Sigmoid colon (tissue), 4 donors: ENCODE data around the gene PPIP5K2.

Source experiments
- EP300 ChIP-seq, 4 donors: sonication (generic); formaldehyde crosslinking; IDR thresholded peaks; one replicate each; pipeline ENCODE4 v1.6.1; 2017; ENCODE audit warnings: antibody characterized with exemption in 4 of 4
- POLR2A ChIP-seq, 2 donors: fragments of 450-650 bp; IDR thresholded peaks; one replicate each; pipeline ENCODE4 v1.6.1; 2016; ENCODE audit warnings: antibody characterized with exemption in 2 of 2, mild to moderate bottlenecking in 2 of 2, moderate library complexity in 2 of 2
- POLR2AphosphoS5 ChIP-seq, 4 donors: sonication (generic); formaldehyde crosslinking; IDR thresholded peaks; one replicate each; pipeline ENCODE4 v1.6.1; 2017; ENCODE audit warnings: antibody characterized with exemption in 4 of 4
- TF ChIP-seq, protein P1 (sequence below), 4 experiments: fragments of 450-650 bp in 3 of 4; fragments of 200-600 bp in 1 of 4; IDR thresholded peaks; one replicate each; pipeline ENCODE4 v1.5.1; 2016 to 2019; ENCODE audit warnings: antibody characterized with exemption in 4 of 4, mild to moderate bottlenecking in 3 of 4, moderate library complexity in 2 of 4

DNA sequence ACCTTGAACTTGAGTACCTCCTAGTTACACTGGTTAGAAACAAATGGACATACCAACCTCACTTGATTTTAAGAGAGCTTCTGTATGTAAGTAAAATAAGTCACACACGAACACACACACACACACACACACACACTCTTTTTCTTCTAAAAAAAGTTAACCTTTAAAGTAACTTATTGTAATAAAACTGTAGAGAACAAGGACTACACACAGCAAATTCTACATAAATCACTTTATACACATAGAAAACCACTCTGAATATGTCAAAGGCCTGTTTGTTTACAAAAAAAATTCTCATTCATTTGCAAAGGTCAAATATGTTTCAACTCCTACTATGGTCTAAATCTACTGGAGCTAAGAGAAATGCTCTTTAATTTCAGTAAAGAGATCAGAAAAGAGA, 29.3 kb upstream of the PPIP5K2 start:
- TF ChIP-seq, protein P1, sequence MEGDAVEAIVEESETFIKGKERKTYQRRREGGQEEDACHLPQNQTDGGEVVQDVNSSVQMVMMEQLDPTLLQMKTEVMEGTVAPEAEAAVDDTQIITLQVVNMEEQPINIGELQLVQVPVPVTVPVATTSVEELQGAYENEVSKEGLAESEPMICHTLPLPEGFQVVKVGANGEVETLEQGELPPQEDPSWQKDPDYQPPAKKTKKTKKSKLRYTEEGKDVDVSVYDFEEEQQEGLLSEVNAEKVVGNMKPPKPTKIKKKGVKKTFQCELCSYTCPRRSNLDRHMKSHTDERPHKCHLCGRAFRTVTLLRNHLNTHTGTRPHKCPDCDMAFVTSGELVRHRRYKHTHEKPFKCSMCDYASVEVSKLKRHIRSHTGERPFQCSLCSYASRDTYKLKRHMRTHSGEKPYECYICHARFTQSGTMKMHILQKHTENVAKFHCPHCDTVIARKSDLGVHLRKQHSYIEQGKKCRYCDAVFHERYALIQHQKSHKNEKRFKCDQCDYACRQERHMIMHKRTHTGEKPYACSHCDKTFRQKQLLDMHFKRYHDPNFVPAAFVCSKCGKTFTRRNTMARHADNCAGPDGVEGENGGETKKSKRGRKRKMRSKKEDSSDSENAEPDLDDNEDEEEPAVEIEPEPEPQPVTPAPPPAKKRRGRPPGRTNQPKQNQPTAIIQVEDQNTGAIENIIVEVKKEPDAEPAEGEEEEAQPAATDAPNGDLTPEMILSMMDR (IDR thresholded peaks at IDR 0.05), result no peak
- TF ChIP-seq POLR2AphosphoS5 (IDR thresholded peaks at IDR 0.05), result no peak
- TF ChIP-seq POLR2A (IDR thresholded peaks at IDR 0.05), result no peak
- no peak for TF ChIP-seq EP300 (IDR thresholded peaks at IDR 0.05)
